Esophagus muscularis mucosa (tissue), 4 donors: ENCODE data around the gene SH3PXD2A. TPM values are rescaled to one million over a fixed set of nuclear protein-coding genes. Genes with fewer than 3 reads are reported as not detected.

ENCODE experiments used
- DNase-seq: peaks from one replicate; pipeline ENCODE4 v3.0.0-alpha.2; 2017; ENCODE audit errors: extremely low spot score
- H3K27ac ChIP-seq, 4 donors: fragments of 200-600 bp; sonication (generic); replicated peaks in 1 of 4; 1 replicate in 3 of 4; 2 replicates in 1 of 4; pipeline ENCODE4 v1.5.1; 2016 to 2019; ENCODE audit warnings: mild to moderate bottlenecking in 1 of 4
- H3K27me3 ChIP-seq, 4 donors: fragments of 200-600 bp; sonication (generic); one replicate each; pipeline versions ENCODE4 v1.5.1 to v1.6.0; 2016 to 2019
- H3K36me3 ChIP-seq, 4 donors: fragments of 200-600 bp; sonication (generic); one replicate each; pipeline ENCODE4 v1.5.1; 2016 to 2019
- H3K4me1 ChIP-seq, 4 donors: fragments of 200-600 bp; sonication (generic); one replicate each; pipeline ENCODE4 v1.5.1; 2016 to 2019
- H3K4me3 ChIP-seq, 4 donors: fragments of 200-600 bp; sonication (generic); 1 replicate in 2 of 4; 2 replicates in 2 of 4; pipeline ENCODE4 v1.5.1; 2016 to 2019; ENCODE audit warnings: mild to moderate bottlenecking in 4 of 4, moderate library complexity in 1 of 4
- H3K9me3 ChIP-seq, 4 donors: fragments of 200-600 bp; sonication (generic); 1 replicate in 3 of 4; 2 replicates in 1 of 4; pipeline ENCODE4 v1.5.1; 2016 to 2019
- EP300 ChIP-seq: sonication (generic); formaldehyde crosslinking; IDR thresholded peaks from one replicate; pipeline ENCODE4 v1.6.1; 2017; ENCODE audit warnings: antibody characterized with exemption
- POLR2A ChIP-seq: fragments of 450-650 bp; IDR thresholded peaks from one replicate; pipeline ENCODE4 v1.6.1; 2017; ENCODE audit warnings: antibody characterized with exemption, moderate library complexity, mild to moderate bottlenecking, low read depth
- POLR2AphosphoS5 ChIP-seq, 2 donors: sonication (generic); formaldehyde crosslinking; IDR thresholded peaks; one replicate each; pipeline ENCODE4 v1.6.1; 2017; ENCODE audit warnings: antibody characterized with exemption in 2 of 2
- WGBS: methylation state at CpG from one replicate; pipeline ENCODE4 v1.1.5; 2018; 5-methylcytosine and 5-hydroxymethylcytosine counted together
- intact Hi-C: fragments of 100-400 bp; cut with DNase I; formaldehyde crosslinking; loops from one replicate; pipeline ENCODE4 v1.15.1; 2023
- total RNA-seq, 4 donors: library from RNA; depleted of rRNA; stranded (reverse); fragments of >200 nt; gene quantifications; one replicate each; pipeline versions ENCODE4 v1.1.0 to v1.2.1, GENCODE V29; 2016
- TF ChIP-seq, protein P1 (sequence below), 3 experiments: fragments of 200-600 bp in 2 of 3; fragments of 450-650 bp in 1 of 3; sonication (generic) in 2 of 3; IDR thresholded peaks; one replicate each; pipeline ENCODE4 v1.5.1; 2017 to 2019; ENCODE audit warnings: antibody characterized with exemption in 3 of 3, mild to moderate bottlenecking in 2 of 3, moderate library complexity in 1 of 3

SH3PXD2A gene
- total RNA-seq, 4 donors from 2014 or later: 30.5 to 69.3 (median 40.0) TPM

DNA sequence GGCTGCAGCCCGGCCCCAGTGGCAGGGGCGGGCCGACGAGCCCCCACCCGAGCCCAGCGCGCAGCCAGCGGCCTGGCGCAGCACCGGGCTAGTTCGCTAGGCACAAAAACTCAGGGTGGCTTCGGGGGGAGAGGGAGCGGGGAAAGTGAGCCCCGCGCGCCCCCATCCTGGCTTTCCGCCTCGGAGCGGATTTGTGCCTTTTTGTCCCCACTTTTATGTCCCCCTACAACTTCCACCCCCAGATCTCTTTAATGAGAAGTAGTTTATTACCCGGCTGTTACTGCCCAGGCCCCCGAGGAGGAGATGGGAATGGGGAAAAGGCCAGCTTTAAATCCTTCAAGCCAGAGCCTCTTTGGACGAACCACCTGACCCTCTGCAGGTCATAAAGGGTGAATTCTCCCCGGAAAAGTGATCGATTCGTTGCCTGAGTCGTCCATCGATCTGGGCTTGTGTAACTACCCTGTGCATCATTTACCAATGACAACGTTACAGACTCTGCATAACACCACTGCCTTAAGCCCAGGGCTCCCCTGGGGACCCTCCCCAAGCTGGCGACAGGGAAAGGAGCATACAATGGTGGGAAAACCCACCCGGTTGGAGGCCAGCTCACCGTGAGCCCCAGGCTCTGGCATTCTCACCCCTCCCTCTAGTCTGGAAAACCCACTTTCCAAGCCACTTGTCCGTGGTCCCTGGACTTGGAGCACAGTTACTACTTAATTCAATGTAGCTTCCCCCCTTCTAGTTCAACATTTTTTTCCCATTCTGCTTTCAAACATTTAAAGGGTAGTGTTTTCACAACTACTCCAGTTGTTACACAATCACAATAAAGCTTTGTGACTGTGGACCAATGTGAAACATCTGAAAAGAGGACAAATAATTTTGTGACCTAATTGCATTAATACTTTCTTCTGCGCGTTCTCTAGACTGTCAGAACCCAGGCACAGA lies 748 bp upstream of the SH3PXD2A start:
- TF ChIP-seq POLR2AphosphoS5 (IDR thresholded peaks at IDR 0.05): no peak
- no peak for TF ChIP-seq POLR2A
- TF ChIP-seq, protein P1, sequence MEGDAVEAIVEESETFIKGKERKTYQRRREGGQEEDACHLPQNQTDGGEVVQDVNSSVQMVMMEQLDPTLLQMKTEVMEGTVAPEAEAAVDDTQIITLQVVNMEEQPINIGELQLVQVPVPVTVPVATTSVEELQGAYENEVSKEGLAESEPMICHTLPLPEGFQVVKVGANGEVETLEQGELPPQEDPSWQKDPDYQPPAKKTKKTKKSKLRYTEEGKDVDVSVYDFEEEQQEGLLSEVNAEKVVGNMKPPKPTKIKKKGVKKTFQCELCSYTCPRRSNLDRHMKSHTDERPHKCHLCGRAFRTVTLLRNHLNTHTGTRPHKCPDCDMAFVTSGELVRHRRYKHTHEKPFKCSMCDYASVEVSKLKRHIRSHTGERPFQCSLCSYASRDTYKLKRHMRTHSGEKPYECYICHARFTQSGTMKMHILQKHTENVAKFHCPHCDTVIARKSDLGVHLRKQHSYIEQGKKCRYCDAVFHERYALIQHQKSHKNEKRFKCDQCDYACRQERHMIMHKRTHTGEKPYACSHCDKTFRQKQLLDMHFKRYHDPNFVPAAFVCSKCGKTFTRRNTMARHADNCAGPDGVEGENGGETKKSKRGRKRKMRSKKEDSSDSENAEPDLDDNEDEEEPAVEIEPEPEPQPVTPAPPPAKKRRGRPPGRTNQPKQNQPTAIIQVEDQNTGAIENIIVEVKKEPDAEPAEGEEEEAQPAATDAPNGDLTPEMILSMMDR (IDR thresholded peaks at IDR 0.05): no peak
- TF ChIP-seq EP300: no peak
- peak overlapping the region; percentile 65 to 85 (median 80) for H3K27ac ChIP-seq
- no peaks in the 10 kb centered on the region for H3K36me3 ChIP-seq
- H3K4me1 ChIP-seq: peaks cover 35 to 61% (median 53%) of the 10 kb centered on the region in 4 donors
- intact Hi-C loops: loop anchor here (10.0 kb wide), 2 partner anchors 81 to 251 kb away; no protein-coding TSS in a partner anchor
- DNase-seq: no peak
- H3K27me3 ChIP-seq: no peaks in the 10 kb centered on the region
- no peaks in the 10 kb centered on the region for H3K9me3 ChIP-seq
- 26% methylated on average over 30 of the region's 34 CpGs for WGBS
- peak overlapping the region; percentile 64 to 80 (median 74) for H3K4me3 ChIP-seq

DNA sequence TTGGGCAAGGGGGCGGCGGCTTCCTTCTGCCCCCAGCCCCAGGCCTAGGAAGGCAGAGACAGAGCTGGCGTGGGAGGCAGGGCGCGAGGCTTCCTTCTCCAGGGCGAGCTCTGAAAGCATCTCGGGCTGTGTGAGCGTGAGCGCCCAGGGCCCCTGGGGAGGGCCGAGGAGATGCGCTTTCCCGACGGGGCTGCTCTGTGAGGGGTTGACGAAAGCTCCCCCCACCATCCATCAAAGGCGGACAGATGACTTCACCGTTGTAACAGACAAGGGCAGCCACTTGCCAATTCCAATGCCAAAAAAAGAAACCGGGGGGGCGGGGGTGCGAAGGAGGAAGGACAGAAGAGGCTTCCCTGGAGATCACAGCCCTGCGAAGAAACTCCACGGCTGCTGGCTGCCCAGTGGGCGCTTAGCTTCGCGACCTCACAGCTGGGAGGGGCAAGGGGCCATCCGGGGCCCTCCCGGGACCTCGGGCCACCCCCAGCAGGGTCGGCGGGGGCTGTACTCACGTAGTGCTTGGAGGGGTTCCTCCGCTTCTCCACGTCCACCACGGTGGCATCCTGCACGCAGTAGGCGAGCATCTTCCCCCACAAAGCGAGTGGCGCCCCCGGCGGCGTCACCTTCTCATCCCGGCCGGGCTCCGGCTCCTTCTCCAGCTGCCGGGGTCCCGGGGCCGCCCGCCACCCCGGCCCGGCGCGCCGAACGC lies 537 bp downstream of the SH3PXD2A start:
- intact Hi-C loops: loop anchor here (10.0 kb wide), 2 partner anchors 80 to 250 kb away; no protein-coding TSS in a partner anchor
- peaks cover 48 to 74% (median 66%) of the 10 kb centered on the region in 4 donors for H3K4me1 ChIP-seq
- TF ChIP-seq, protein P1 (IDR thresholded peaks at IDR 0.05): no peak
- no peak for TF ChIP-seq EP300
- no peak for TF ChIP-seq POLR2A
- no peak for TF ChIP-seq POLR2AphosphoS5 (IDR thresholded peaks at IDR 0.05)
- no peaks in the 10 kb centered on the region for H3K9me3 ChIP-seq
- H3K36me3 ChIP-seq: no peaks in the 10 kb centered on the region
- no peaks in the 10 kb centered on the region for H3K27me3 ChIP-seq
- no peak for DNase-seq
- WGBS: under 1% methylated on average over 18 of the region's 53 CpGs
- H3K27ac ChIP-seq: peak overlapping the region; percentile 65 to 85 (median 80)
- H3K4me3 ChIP-seq: peak overlapping the region; percentile 64 to 80 (median 74)

DNA sequence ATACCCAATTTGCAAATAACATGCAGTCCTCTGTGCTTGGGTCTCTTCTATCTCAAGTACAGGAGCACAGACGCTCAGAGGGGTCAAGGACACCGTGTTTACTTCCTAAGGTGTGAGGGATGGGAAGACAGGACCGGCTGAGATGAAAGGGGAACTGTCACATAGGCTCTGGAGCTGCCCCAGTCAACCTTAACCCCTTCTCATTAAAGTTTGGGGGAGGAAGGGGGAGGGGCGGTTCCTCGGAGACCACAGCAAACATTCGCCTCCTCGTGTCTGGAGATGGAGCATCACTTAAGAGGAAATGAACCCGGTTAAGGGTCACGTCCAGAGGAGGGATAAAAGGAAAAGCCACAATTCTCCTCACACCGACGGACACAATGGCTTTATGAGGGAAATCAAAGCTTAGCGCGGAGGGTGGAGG lies 1.1 kb downstream of the SH3PXD2A start:
- H3K4me3 ChIP-seq: peak overlapping the region; percentile 64 to 80 (median 74)
- no peaks in the 10 kb centered on the region for H3K36me3 ChIP-seq
- H3K27ac ChIP-seq: peak overlapping the region; percentile 65 to 85 (median 80)
- no peaks in the 10 kb centered on the region for H3K27me3 ChIP-seq
- no peak for DNase-seq
- H3K9me3 ChIP-seq: no peaks in the 10 kb centered on the region
- peaks cover 52 to 79% (median 71%) of the 10 kb centered on the region in 4 donors for H3K4me1 ChIP-seq
- TF ChIP-seq EP300: no peak
- TF ChIP-seq, protein P1 (IDR thresholded peaks at IDR 0.05): no peak
- intact Hi-C loops: loop anchor here (10.0 kb wide), 2 partner anchors 79 to 249 kb away; no protein-coding TSS in a partner anchor
- 5% methylated on average over 13 of the region's 13 CpGs for WGBS

DNA sequence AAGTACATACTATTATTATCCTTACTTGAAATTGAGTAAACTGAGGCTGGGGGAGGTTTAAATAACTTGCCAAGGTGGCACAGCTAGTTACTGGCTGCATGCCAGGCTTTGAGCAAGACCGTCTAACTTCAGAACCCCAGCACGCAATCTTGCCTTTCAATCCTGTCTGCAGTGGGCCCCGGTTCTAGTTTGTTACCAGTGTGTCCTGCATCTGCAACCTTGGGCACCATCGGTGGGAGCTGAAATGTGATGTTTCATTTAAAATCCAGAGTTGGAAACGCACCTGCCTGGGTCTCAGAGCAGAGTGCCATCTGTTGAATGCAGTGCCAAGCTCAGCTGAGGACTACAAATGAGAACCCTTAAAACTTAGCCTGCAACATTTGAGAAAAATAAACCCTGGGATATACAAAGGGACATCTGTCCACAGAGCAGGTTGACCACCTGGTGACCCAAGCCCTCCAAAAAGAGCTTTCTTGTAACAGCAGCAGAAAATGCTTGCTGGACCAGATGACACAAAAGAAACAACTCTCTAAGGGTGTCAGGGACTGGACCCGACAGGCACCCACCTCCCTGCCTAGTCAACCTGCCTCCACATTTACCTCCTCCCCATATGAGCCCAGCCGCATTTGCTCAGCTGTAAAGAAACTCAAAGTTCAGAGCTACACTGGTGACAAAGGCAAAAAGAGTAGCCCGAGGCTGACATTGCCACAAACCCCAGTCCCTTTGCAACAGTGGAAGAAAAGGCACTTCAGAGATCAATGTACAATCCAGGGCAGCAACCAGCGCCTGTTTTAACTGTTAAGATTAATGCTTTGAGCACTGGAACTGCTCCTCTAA lies 1.7 kb downstream of the SH3PXD2A start:
- WGBS: 51% methylated on average over 9 of the region's 9 CpGs

More for the DNA sequence above, 1.7 kb downstream of the SH3PXD2A start:
- no peak for DNase-seq
- peak overlapping the region; percentile 65 to 85 (median 80) for H3K27ac ChIP-seq
- H3K9me3 ChIP-seq: no peaks in the 10 kb centered on the region
- TF ChIP-seq POLR2A: no peak
- no peak for TF ChIP-seq EP300
- TF ChIP-seq POLR2AphosphoS5 (IDR thresholded peaks at IDR 0.05): no peak
- TF ChIP-seq, protein P1 (IDR thresholded peaks at IDR 0.05): no peak
- no peaks in the 10 kb centered on the region for H3K36me3 ChIP-seq
- intact Hi-C loops: loop anchor here (10.0 kb wide), 2 partner anchors 79 to 249 kb away; no protein-coding TSS in a partner anchor
- peaks cover 52 to 80% (median 74%) of the 10 kb centered on the region in 4 donors for H3K4me1 ChIP-seq
- H3K4me3 ChIP-seq: peak overlapping the region; percentile 64 to 80 (median 74)
- H3K27me3 ChIP-seq: no peaks in the 10 kb centered on the region
